Fibroblast of skin of left biceps (primary cell): ENCODE results near the gene ADRB2.
"Not testable (repeated sequence)": the region's sequence is repeated elsewhere in the genome, so short reads cannot be mapped to it uniquely, and the experiment has no call there.

ENCODE experiments used
- DNase-seq, 2 experiments: peaks; one replicate each; pipeline ENCODE4 v3.0.0-alpha.2; 2013; ENCODE audit warnings: low read depth in 2 of 2

ADRB2 gene

GRCh38 chr5:148856009-148856367, 29.6 kb downstream of the ADRB2 start:
- DNase-seq, result no peak

GRCh38 chr5:148856424-148856823, 30.0 kb downstream of the ADRB2 start:
- DNase-seq, result no peak

- no peak for DNase-seq
Measured at GRCh38 chr5:148857474-148857873, 31.1 kb downstream of the ADRB2 start.

GRCh38 chr5:148858106-148858505, 31.7 kb downstream of the ADRB2 start:
- peak; percentile 34 to 36 for DNase-seq

- DNase-seq, result peak; percentile 40 to 43
Measured at GRCh38 chr5:148858547-148858946, 32.1 kb downstream of the ADRB2 start.

- DNase-seq, result no peak
Measured at GRCh38 chr5:148859703-148860102, 33.3 kb downstream of the ADRB2 start.

GRCh38 chr5:148860599-148860998, 34.2 kb downstream of the ADRB2 start:
- no peak for DNase-seq

GRCh38 chr5:148861088-148861487, 34.7 kb downstream of the ADRB2 start:
- no peak for DNase-seq

- DNase-seq, result no peak
Measured at GRCh38 chr5:148861696-148862095, 35.3 kb downstream of the ADRB2 start.

- peak in 1 of 2 experiments; percentile 20 for DNase-seq
Measured at GRCh38 chr5:148864113-148864841, 37.9 kb downstream of the ADRB2 start.

GRCh38 chr5:148866024-148866423, 39.6 kb downstream of the ADRB2 start:
- no peak for DNase-seq

- no peak for DNase-seq
Measured at GRCh38 chr5:148873120-148873519, 46.7 kb downstream of the ADRB2 start.

GRCh38 chr5:148873690-148874485, 47.5 kb downstream of the ADRB2 start:
- DNase-seq, result no peak

- DNase-seq, result no peak
Measured at GRCh38 chr5:148875205-148875875, 48.9 kb downstream of the ADRB2 start.

- not testable (repeated sequence) for DNase-seq
Measured at GRCh38 chr5:148877436-148877835, 51.0 kb downstream of the ADRB2 start.
